Activated naive CD4-positive, alpha-beta T cell treated with anti-CD3 and anti-CD28 coated beads, Interleukin-2, amount 50 U/mL, for 16 hours (primary cell): ENCODE results near the gene GATAD1.

Experiments
- DNase-seq: peaks from one replicate; pipeline ENCODE4 v3.0.0-alpha.2; 2020

The GATAD1 gene

GRCh38 chr7:92485267-92485892 is 38.1 kb downstream of the GATAD1 start:
- DNase-seq: no peak

GRCh38 chr7:92485974-92486373 is 38.7 kb downstream of the GATAD1 start:
- DNase-seq: no peak

GRCh38 chr7:92487804-92488203 is 40.5 kb downstream of the GATAD1 start:
- no peak for DNase-seq

DNA sequence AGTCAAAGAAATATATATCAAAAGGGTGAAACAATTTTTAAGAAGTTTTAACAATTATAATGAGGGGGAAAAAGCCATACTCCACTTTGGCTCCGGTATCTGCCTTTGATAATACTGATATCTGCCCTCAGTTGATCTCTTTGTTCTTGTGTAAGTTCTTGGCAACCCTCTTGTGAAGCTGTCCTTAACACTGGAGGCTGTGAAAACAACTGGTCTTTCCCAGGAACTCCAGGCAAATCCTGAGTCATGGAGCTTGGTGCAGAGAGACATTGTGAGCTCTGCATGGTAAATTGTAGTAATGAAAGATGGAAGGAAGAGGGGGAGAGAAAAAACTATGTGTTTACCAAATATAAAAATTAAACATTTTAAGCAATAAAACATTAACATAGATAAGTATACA is 42.4 kb downstream of the GATAD1 start:
- no peak for DNase-seq

DNA sequence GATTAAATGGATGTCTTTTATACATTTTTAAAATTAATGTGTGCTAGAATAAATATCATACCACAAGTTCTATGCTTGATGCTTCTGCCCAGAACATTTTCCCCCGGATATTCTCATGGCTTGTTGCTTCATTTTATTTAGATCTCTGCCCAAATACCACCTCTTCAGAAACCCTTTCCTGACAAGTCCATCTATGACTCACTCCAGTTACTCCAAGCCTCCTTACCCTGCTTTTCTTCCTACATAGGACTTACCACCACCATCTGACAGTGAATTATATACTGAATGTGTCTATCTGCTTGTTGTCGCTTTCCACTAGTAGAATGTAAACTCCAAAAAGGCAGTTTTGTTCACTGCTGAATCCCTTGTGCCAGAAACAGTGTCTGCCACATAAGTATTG is 49.6 kb downstream of the GATAD1 start:
- no peak for DNase-seq

DNA sequence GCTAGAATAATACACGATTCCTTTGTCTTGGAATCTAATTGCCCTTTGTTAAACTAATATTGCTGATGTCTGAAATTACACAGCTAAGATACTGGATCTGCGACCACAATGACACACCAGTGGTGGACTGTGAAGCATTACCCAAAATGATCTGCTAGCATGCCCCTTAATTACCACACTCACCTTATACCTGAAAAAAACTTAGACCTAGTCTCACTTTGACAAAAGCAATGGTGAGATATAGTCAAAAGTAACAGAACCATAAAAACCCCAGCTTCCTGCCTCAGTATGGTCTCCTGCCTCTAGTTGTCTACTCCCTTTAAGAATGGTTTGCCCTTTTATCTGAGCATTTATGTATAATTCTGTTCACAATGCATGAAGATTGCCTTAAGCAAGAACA is 51.3 kb downstream of the GATAD1 start:
- no peak for DNase-seq

- no peak for DNase-seq
Measured at GRCh38 chr7:92503767-92504166, 56.5 kb downstream of the GATAD1 start.

- DNase-seq: no peak
Measured at GRCh38 chr7:92504563-92504962, 57.3 kb downstream of the GATAD1 start.

GRCh38 chr7:92506363-92506762 is 59.1 kb downstream of the GATAD1 start:
- no peak for DNase-seq

GRCh38 chr7:92508946-92509345 is 61.7 kb downstream of the GATAD1 start:
- DNase-seq: no peak
